GM20431 (cell line): Measurements from ENCODE around the gene ASB16.
"Not testable (repeated sequence)": the region's sequence is repeated elsewhere in the genome, so short reads cannot be mapped to it uniquely, and the experiment has no call there.

Experiments
- in situ Hi-C: fragments of 300-500 bp; cut with MseI, MboI; formaldehyde crosslinking; loops from one replicate; pipeline ENCODE4 v1.15.0; 2020; ENCODE audit warnings: low sequenced_read_pairs; ENCODE audit not compliant: unreplicated experiment

Gene ASB16

GRCh38 chr17:44170499-44171201 lies at the start of gene ASB16:
TSS of gene ASB16 (plus strand) at chr17:44170704. CDS start at chr17:44170790, 86 bp downstream.
- in situ Hi-C loops, result no loop called here

- in situ Hi-C loops, result no loop called here
These were observed 49.5 kb upstream of the ASB16 start for GRCh38 chr17:44120851-44121605.

- in situ Hi-C loops, result no loop called here
These were observed 48.3 kb upstream of the ASB16 start for GRCh38 chr17:44121997-44122815.

- in situ Hi-C loops, result no loop called here
These were observed 47.6 kb upstream of the ASB16 start for GRCh38 chr17:44122816-44123355.

- in situ Hi-C loops, result no loop called here
These were observed 47.0 kb upstream of the ASB16 start, which contains the start of gene HDAC5 for GRCh38 chr17:44123356-44124117. TSS of gene HDAC5 (minus strand) at chr17:44123641. CDS start at chr17:44117515, 6,126 bp downstream.

- in situ Hi-C loops, result no loop called here
These were observed 46.4 kb upstream of the ASB16 start for GRCh38 chr17:44124118-44124438.

- in situ Hi-C loops, result no loop called here
These were observed 42.1 kb upstream of the ASB16 start for GRCh38 chr17:44128383-44128782.

- in situ Hi-C loops, result no loop called here
These were observed 39.7 kb upstream of the ASB16 start for GRCh38 chr17:44130693-44131349.

GRCh38 chr17:44131372-44131771 lies 39.1 kb upstream of the ASB16 start:
- in situ Hi-C loops, result not testable (repeated sequence)

- in situ Hi-C loops, result no loop called here
These were observed 38.2 kb upstream of the ASB16 start for GRCh38 chr17:44132275-44132821.

- in situ Hi-C loops, result no loop called here
These were observed 36.5 kb upstream of the ASB16 start for GRCh38 chr17:44133918-44134476.

- in situ Hi-C loops, result no loop called here
These were observed 35.5 kb upstream of the ASB16 start for GRCh38 chr17:44134752-44135568.

GRCh38 chr17:44137891-44138709 lies 32.4 kb upstream of the ASB16 start:
- in situ Hi-C loops, result no loop called here

GRCh38 chr17:44143921-44144320 lies 26.6 kb upstream of the ASB16 start:
- in situ Hi-C loops, result not testable (repeated sequence)

GRCh38 chr17:44144966-44145739 lies 25.4 kb upstream of the ASB16 start:
- in situ Hi-C loops, result no loop called here
